GM19043 (cell line): ENCODE data around the gene TINAG.

Experiments used
- ATAC-seq: cut with Tn5 transposase; IDR thresholded peaks from one replicate; pipeline ENCODE4 v1.9.1; 2021; ENCODE audit warnings: low read depth; ENCODE audit not compliant: unreplicated experiment

The TINAG gene

DNA sequence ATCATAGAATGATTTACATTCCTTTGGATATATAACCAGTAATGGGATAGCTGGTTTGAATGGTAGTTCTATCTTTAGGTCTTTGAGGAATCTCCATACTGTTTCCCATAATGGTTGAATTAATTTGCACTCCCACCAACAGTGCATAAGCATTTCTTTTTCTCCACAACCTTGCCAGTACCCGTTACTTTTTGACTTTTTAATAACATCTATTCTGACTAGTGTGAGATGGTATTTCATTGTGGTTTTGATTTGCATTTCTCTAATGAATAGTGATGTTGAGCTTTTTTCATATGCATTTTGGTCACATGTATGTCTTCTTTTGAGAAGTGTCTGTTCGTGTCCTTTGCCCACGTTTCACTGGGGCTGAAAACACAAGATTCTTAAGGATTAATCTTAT is 107.3 kb downstream of the TINAG start:
- ATAC-seq = no peak

DNA sequence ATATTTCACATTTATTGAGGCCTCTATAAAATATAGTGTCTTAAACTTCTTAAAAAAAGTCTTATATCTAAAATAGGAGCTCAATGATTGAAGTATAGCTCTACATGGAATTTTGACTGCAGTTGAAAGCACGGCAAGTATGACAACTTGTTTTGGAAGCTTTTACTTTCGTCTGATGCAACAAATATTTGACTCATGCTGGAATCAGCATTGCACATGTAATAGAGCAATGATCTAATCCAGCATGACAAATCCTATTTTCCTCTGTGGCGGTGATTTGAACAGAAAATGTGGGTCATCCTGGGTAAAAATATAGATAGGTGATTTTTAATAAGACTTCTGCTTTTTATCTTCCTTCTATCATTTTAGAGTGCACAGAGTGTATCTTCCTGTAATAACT is 111.6 kb downstream of the TINAG start:
- no peak for ATAC-seq

DNA sequence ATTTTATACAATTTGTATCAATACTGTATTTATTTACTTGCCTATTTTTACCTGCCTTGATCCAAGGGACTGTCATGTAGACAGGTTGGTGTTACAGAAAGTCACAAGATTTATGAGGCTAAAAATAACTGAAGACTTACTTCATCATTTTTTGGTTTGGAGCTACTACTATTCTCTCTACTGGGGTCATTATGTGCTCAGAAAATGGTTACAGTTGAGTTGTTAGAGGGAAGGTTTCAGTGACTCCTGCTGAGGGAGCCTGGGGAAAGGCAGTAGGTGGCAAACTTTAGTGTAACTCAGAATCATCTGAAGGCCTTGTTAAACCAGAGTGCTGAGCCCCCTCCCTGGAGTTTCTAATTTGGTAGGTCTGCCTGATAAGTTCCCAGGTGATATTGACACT is 118.8 kb downstream of the TINAG start:
- ATAC-seq = no peak

DNA sequence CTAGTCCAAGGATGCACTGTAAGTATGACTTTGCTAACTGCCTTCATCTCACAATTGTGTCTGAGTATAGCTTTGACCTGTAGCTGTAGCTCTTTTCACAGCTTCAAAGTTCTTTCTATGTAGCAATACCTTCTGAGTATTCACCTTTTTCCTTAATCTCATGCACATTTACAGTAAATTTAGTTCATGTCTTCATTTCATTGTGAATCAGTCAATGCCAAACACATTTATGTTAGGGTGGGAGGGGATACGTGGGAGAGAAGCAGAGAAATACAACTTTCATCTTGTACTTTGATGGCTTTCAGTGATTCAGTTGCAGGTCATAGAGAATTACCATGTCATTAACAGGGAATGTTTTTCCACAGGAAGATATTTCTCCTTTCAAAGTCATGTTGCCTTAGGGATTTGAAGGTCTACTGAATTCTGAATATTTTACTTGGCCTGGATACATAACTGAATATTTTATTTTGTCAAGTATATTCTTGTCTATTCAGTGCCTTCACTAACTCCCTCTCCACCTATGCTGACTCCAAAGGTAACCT is 119.2 kb downstream of the TINAG start:
- ATAC-seq = no peak

DNA sequence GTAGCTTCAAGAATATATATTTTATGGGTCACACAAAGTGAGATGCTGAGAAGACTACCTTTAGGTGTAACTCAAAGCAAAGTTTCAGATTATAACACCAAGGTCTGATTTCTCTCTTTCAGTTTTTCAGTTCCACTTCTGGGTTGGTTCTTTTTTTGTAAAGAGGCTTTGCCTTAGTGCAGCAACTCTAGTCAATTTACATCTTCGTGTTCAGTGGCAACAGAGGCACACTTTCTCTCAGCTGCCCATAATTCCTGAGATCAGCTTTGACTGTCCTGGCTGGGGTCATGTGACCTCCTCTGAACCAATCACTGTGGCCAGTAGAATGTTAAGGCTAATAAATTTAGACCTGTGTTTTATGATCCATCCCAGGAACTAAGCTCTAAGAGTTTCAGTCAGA is 120.2 kb downstream of the TINAG start:
- ATAC-seq = peak; percentile 78

DNA sequence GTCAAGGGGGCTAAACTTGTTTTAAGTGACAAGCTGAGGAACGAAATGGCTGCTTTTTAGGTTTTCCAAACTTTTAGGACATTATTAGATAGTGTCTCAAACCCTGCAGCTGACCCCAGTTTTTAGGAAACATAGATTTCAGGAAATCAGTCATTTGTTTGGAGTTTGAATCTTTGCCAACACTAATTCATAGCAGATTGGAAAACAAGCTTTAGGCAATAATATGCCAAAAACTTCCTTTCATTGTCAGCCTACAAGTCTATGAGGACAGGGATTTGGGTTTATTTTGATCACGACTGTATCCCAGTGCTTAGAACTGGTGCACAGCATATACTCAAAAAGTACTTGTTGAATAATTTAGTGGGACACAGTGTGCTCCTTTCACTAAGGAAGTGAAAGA is 123.2 kb downstream of the TINAG start:
- no peak for ATAC-seq
